Activated T-cell treated with anti-CD3 and anti-CD28 coated beads for 1 hour (primary cell): ENCODE measurements around the gene OLFML2B.
A peak's percentile ranks its signal among the peaks of the same experiment; 100 is the strongest.
"Not testable (repeated sequence)": the region's sequence is repeated elsewhere in the genome, so short reads cannot be mapped to it uniquely, and the experiment has no call there.

ENCODE experiments used
- DNase-seq: peaks from one replicate; pipeline ENCODE4 v3.0.0-alpha.2; 2020; ENCODE audit warnings: low read depth

Gene OLFML2B

DNA sequence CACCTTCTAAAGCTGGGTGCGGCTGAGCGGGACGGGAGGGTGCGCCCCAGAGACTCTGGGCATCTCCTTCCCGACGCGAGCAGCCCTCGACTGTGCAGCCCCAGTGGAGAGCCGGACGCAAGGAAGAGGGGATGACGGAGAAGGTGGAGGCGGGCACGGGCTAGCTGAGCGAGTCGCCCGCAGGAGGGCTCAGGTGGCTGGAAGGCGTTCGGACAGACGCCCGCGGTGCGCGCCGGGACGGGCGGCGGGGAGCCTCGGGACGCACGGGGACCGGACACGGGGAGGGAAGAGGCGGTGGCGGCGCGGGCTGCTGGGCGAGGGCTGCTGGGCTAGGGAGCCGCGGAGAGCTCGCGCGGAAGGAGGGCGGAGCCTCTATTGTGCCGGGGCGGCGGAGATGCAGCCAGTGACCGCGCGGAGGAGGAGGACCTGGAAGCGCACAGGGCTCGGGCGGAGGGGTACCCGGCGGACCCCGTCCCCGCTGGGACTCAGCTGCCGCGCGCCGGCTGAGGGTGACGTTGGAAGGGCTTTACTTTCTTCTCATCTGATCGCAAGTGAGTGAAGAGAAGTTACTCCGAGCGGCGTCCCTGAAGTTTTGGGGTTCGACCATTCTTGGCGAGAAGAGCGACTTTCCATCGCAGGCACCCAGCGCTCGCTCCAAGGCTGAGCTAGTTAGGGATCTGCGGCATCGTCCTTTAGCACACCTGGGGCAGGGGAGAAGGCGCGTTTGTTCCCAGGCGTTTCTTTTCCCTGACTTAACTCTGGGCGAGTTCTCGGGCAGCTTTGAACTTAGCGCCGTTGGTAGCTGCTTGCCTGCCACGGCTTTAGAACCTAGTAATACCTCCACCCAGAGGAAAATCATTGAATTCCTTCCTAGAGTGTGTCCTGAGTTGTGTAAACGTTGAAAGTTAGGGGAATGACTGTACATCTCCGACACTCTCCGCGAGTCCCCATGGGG lies at the start of gene OLFML2B:
TSS of gene OLFML2B (minus strand) at position 323 of the 955 bp plus-strand sequence. CDS start 439 bp downstream, outside the sequence.
- DNase-seq: peak; percentile 16

DNA sequence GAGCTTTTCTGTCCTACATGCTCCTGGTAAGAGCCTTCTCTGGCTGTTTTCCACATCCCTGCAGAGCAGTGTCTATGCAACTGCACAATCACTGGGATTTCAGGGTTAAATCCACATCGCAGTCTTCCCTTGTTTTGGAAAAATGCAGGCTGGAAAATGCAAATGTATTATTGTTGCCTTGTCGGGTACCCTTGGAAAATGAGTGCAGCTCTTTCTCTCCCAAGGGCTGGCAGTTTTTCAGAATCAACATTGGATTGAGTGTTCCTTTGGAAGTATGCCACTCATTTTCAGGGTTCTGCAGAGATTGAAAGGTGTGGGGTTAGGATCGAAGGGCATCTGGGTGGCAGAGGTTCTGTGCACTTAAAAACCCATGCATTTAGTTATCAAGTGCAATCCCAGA lies 49.1 kb upstream of the OLFML2B start:
- no peak for DNase-seq

DNA sequence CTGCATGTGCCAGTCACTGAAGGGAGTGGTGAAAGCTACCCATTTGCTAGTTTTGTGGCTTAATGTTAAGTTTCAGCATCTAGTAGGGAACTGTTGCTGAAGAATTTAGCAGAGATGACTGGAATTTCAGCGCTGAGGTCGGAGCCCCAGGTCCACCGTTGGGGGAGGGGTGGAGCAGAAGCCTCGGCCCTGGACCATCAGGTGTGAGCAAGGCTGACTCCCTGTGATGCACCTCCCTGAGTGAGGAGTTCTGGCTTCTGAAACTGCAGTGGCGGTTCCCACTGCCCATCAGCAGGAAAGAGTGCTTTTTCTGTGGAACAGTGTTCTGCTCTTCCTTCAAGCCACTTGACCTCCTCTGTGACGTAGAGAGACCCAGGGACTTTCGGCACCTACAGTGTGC lies 47.2 kb upstream of the OLFML2B start:
- DNase-seq: no peak

DNA sequence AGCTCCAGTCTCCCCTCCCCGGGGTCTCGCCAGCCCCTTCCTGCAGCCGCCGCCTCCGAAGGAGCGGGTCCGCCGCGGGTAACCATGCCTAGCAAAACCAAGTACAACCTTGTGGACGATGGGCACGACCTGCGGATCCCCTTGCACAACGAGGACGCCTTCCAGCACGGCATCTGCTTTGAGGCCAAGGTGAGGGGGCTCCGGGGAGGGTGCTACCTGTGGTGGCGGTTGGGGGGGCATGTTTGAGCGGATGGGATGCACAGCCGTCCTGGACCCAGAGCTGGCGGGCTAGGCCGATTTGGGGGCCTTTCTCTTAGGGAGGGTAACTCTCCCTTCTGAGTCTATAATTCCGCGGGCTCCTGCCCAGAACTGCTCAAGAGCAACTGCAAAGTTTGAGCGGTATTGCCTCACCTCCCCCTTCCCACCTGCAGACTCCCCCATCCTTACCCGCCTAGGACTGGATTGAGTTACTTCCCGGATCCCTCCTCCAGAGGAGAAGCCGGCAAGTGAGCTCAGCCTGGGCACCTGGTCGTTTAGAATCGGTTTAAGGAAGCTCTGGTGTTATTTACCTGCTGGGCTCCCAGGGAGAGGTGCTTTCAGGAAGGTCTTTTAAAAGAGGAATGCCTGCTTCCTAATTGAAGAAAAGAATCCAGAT lies 46.6 kb upstream of the OLFML2B start:
- DNase-seq: no peak

DNA sequence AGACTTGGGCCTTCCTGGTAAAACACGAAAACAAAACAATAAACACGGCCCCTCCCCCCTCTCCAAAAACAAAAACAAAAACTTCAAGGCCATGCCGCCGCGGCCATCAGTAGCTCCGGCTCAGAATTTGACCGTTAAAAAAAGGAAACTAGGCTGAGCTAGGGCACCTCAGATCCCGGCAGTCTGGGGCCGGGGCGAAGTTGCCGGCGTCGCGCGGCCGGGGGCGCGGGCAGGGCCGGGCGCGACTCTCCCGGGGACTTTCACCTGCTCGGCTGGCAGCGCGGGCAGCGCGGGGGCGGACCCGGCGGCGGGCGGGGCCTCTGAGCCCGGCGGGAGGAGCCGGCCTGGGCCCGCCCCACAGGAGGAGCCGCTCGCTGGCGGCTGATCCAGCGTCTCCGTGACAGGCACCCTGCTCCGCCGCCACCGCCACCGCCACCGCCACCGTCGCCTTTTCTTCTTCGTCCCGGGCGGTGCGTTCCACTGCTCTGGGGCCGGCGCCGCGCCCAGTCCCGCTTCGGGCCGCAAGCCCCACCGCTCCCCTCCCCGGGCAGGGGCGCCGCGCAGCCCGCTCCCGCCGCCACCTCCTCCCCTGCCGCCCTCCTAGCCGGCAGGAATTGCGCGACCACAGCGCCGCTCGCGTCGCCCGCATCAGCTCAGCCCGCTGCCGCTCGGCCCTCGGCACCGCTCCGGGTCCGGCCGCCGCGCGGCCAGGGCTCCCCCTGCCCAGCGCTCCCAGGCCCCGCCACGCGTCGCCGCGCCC lies 45.8 kb upstream of the OLFML2B start, which contains the start of gene NOS1AP:
TSS of gene NOS1AP (plus strand) at position 358 of the 760 bp plus-strand sequence. CDS start 487 bp downstream, outside the sequence.
- DNase-seq: peak; percentile 65

DNA sequence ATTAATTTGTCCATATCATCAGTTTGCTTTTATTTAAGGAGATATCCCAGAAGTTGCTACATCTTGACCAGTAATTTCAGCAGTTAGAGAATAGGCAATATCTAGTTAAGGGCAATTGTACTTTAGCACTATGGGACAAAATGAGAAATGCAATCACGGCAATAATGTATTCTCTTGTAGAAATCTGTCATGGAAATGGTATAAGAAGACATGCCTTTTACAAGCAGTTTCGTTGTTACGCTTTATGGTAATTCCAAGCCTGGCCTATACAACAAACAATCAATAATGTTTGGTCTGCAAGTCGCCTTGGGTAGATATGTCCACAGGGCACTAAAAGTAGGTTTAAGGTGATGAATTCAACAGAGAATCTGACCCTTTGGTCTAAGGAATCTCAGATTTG lies 44.6 kb upstream of the OLFML2B start:
- no peak for DNase-seq

DNA sequence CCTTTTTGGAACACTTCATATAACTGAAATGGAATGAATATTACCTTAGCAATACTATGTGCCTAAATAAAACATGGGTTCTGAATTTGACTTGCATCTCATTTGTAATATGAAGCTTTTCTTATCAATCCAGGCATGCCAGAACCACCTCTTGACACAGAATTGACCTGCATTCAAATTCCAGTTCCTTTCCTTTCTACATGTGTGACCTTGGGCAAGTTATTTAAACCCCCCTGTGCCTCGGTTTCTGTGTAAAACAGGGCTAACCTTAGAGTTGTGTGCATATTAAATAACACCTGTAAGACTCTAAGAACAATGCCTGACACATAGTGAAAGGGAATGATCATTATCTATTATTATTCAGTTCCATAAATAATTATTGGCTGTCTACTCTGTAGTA lies 43.8 kb upstream of the OLFML2B start:
- DNase-seq: no peak

DNA sequence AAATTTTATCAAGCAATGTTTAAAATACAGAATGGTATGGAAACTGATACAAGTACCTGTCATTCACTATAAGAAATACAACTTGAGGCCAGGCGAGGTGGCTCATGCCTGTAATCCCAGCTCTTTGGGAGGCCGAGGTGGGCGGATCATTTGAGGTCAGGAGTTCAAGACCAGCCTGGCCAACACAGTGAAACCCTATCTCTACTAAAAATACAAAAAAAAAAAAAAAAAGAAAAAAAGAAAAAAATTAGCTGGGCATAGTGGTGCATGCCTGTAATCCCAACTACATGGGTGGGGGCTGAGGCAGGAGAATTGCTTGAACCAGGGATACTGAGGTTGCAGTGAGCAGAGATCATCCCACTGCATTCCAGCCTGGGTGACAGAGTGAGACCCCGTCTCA lies 43.2 kb upstream of the OLFML2B start:
- DNase-seq: not testable (repeated sequence)

DNA sequence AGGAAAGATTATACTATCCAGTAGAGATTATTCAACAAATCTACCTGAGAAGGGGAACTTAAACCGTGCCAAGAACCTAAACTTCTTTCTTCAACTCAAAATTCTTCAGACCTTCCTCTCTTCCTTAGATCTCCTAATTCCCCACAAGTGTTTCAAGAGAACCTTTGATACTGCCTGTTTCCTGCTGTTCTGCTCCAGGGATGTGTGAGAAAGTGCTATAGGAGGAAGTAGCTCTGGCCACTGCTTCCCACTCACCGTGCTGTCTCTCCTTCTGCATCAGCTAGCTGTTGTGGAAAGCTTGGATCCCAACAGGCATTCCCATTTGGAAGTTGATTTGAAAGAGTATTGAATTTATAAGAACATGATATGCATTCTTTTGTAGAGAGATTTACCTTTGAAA lies 41.3 kb upstream of the OLFML2B start:
- no peak for DNase-seq

DNA sequence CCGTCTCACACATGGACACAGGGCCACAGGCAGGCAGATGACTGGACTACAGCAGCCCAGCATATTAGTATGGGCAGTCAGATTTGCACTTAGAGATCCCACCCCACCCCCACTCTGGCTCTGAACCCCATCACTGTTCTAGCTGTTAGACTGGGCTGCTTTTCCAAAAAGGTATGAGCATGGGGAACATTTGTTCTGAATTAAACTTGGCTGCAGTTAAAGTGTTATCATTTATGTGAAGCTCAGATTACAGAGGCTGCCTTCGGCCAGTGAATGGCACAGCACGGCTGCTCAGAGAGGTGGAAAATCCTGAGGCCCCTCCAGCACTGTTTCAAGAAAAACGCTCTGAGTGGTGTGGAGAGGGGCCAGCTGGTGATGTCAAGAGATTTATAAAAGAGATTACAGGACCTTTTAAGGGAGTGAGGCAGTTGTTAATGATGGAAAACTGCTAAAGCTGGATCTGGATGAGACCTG lies 38.9 kb upstream of the OLFML2B start:
- DNase-seq: no peak

DNA sequence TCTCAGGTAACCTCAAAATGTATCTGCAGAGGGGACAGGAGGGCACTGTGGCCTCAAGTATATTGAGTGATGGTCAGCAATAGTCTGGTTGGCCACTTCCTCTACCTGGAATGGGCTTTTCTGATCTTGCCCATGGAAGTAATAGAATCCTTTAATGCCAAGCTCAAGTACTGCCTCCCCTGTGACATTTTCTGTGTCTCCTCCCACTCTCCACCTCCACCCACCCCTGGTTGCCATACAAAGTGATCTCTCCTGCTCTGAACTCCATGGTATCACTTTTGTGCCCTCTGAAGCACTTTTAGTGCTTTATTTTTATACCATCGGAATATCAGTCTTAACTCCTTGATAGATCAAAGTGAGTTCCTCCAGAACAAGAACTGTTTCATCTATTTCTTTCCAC lies 36.6 kb upstream of the OLFML2B start:
- no peak for DNase-seq

DNA sequence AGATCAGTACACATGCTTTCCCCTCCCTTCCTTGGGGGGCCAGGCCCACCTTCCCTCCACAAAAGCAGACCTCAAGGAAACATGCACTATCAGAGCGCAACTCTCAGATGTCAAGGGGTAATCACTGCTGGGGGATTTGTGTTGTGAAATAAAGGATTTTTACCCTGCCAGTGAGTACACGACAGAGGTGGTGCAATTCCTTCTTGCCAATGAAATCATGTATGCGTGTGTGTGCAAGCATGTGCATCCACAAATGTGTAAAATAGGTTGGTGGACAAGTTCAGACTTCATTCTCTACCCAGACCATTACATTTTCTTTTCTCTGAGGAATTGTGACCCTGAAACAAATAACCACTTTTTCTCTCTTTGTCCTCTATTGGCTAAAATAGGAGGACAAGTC lies 36.1 kb upstream of the OLFML2B start:
- DNase-seq: no peak

DNA sequence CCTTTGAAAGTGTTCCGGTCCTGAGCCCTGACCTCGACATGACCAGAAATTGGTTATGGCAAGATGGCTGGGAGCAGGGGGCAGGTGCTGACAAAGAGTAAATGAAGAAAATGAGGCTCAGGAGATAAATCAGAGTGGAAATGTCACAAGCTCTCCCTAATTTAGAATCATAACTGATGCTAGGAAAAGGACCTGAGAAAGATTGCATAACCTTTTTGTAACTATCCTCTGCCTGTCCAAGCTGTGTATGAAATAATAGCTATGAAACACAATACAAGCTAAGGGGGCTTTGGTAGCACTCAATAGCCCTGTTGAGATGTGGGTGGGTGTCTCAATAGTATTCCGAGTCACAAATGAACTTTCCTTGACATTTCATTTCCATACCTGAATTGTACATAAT lies 32.9 kb upstream of the OLFML2B start:
- no peak for DNase-seq

DNA sequence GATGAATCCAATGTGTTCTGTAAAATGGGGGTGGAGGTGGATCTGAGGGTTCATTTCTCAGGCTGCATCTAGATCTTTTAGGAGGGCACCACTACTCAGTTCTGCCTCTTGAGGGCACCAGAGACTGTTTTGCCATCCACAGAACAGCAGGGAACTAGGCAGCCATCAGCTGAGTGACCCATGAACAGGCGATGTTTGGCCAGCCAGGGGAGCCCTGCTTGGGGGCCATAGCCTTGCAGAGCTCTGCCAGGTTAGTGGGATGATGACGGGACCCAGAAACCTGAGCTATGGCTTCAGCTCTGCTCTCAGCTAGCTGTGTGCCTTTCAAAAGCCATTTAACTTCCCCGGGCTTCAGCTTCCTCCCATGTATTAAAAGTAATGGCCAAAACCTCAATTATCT lies 32.4 kb upstream of the OLFML2B start:
- peak; percentile 20 for DNase-seq

DNA sequence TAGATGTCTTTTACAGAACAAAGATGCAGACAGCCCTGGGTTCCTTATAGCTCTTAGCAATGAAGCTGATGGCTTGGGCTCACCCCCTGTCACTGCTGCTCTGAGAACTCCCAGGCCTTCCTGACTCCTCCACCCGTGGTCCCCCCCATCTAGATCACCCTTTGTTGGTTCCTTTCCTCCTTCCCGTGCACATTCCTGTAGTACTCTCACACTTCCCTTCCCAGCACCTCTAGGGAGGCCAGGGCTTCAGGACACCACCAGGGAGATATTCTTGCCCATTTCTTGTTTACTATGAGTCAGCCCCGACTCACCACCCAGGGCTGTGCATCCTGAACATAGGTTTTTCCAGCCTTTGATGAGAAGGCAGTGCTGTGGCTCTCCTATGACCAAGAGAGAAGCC lies 31.4 kb upstream of the OLFML2B start:
- DNase-seq: no peak

DNA sequence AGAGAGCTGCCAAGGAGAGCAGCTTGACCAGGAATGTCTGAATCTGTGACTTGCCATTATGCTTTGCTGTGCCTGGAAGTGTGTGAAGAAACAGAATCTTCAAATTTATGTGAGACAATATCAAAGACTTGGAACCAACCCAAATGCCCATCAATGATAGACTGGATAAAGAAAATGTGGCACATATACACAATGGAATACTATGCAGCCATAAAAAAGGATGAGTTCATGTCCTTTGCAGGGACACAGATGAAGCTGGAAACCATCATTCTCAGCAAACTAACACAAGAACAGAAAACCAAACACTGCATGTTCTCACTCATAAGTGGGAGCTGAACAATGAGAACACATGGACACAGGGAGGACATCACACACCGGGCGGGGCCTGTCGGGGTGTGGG lies 30.3 kb upstream of the OLFML2B start:
- DNase-seq: not testable (repeated sequence)

DNA sequence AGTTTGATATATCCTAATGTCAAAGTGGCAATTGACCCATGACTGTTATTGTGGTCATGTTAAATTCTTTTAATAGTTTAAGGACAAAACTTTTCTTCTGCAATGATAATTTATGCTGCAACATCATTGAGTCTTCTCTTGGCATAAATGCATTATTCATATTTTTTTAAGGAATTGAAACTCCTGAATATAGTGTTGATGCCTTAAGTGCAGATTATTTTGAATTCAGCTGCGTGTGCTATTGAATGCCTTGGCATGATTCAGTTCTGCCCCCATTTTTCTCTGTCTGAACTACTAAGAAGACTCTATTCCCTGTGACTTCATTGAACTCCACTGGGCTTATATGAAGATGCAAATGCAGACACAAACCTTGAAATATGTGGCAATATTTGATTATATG lies 23.3 kb upstream of the OLFML2B start:
- no peak for DNase-seq

DNA sequence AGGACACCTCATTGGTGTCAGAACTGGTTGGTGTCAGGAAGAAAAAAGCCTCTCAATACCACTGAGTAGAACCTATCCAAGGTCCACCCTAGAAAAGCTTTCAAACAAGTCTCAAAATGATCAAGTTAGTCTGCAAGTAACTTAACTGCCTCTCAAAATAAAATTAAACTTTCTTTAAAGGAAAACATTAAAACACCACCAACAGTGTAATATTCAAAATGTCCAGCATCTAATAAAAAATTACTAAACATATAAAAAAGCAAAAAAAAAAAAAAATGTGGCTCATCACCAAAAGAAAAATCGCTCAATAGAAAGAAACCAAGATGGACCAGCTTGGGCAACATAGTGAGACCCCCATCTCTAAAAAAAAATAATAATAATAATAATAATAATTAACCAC lies 18.7 kb upstream of the OLFML2B start:
- no peak for DNase-seq

DNA sequence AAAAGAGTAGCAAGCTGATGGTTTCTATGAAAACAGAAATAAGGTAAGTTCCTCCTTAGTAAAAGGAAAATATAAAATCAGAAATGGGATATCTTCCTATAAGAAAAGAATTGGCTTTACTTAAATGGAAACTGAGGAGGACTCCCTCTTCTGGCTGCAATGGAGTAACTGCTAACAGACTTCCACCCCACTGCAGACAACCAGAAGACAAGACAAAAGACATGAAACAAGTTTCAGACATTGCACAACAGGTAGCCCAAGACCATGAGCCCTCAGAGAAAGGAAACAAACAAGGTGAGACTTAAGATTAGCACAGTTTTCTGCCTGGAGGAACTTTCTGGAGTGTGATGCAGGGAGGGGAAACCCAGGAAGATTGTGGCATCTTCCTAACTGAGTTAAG lies 17.0 kb upstream of the OLFML2B start:
- no peak for DNase-seq

DNA sequence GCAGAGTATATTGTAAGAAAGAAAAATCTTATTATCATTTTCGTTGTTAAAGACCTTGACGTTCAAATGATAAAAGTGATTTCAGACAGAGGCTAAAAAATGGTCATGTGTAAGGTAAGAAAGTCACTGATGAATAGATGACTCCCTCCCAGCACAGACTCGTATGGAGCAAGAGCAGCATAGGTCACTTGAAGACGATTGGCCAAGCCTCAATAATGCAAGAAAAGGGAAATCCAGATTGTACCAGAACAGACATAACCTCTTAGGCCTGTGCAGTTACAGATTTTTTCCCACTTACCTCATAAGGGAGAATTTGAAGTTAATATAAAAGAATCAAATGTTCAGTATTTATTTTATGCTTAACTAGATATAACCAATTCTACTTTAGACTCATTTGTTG lies 16.3 kb upstream of the OLFML2B start:
- no peak for DNase-seq

DNA sequence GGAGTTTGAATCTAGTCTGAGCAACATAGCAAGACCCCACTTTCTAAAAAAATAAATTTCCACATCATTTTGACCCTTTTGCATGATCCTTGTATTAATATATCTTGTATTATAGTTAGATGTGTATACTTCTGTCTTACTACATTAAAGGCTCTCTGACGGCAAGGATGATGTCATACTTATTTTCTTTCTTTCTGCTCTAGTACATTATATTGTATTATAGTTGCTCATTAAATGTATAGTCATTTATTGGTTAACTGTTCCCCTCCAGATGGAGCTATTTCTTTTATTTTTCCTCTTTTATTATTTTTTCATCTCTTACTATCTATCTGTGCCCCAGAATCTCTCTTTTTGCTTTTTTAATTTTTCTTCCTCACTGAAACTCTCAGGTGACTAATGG lies 15.0 kb upstream of the OLFML2B start:
- no peak for DNase-seq

DNA sequence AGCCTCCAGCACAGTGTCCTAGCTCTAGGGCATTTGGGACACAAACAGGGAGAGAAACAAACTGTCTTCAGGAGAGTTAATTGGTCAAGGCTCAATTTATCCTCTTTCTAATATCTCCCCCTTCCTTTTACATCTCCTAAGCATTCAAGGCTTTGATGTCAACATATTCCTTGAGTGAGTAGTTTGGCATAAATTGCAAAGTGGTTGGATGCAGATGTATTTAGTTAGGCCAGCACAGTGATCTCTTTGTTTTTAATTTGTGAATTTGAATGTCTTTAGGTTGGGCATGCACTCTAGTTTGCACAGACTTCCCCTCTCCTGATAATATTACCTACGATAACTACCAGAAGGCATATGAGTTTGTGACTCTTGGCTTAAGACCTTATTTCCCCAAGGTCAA lies 12.5 kb upstream of the OLFML2B start:
- DNase-seq: no peak
